NCI-H226 (cell line): ENCODE results near the gene SIRPB2.
A peak's percentile ranks its signal among the peaks of the same experiment; 100 is the strongest.

ENCODE experiments used
- DNase-seq: peaks from one replicate; pipeline ENCODE4 v3.0.0-alpha.2; 2015

The SIRPB2 gene

GRCh38 chr20:1469925-1470571 is 21.2 kb downstream of the SIRPB2 start:
- peak; percentile 92 for DNase-seq

GRCh38 chr20:1469306-1469905 is 21.8 kb downstream of the SIRPB2 start:
- DNase-seq, result no peak

DNA sequence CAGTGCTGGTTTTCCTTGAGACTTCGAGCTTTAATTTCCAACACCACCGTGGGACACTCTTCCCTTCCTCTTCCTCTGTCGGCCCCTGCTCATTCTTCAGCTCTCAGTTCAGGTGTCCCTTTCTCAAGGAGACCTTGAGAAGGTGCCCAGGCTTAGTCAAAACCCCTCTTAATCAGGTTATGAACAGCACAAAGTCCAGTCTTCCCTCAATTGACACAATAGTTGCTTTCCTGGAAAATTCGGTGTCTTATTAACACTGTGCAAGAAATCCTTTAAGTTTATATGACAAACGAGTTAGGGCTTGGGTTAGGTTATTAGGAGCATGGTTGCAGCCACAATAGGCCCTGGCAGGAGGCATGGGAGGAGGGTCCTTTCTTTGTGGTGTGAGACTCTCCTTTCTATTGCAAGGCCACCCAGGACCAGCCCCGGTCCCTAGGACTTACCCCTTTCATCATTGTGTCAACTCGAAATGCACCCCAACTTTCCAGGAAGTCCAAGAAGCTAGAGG is 23.0 kb downstream of the SIRPB2 start:
- DNase-seq, result no peak

- no peak for DNase-seq
Observed at GRCh38 chr20:1467355-1468116, 23.7 kb downstream of the SIRPB2 start.

DNA sequence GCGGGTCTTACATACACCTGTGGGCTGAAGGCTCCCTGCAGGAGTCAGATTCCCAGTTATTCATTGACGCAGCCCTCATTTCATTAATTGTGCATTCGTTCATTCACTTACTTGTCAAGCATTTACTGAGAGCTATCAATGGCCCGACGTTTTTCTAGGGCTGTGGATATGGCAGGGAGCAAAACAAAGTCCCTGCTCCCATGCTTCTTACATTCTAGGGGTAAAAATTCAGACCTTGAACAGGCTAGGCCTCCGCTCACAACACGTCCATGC is 24.2 kb downstream of the SIRPB2 start:
- no peak for DNase-seq

GRCh38 chr20:1466211-1467081 is 24.8 kb downstream of the SIRPB2 start, which contains the start of gene NSFL1C:
Gene NSFL1C (minus strand): TSS chr20:1466849. CDS start chr20:1466824, 25 bp downstream.
- peak; percentile 77 for DNase-seq

GRCh38 chr20:1465470-1466210 is 25.6 kb downstream of the SIRPB2 start:
- no peak for DNase-seq

DNA sequence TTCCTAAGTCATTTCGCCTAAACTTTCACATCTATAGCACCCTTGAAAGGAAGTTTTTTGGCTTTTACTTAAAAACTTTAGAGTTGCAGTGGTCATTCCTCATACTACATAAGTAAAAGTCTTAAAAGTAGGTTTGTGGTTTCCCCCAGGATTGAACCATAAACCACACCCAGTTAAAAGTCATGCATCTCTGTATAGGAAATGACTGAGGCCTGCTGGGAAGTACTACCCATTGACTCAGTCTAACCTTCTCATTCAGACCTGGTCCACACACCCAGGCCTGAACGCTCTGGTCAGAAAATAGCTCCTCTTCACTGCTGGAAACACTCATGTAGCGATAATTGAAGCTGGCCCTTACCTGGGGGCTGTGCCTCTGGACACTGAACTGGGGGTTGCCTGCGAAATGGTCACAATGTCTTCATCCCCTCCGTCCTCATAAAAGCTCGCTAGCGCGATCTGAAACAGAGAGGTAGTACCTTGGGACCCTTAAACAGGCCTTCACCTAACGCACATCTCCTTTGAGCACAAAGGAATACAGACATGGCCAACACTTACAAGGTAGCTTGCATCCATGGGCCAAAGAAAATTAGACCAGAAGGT is 27.1 kb downstream of the SIRPB2 start:
- no peak for DNase-seq

GRCh38 chr20:1462834-1463233 is 28.4 kb downstream of the SIRPB2 start:
- DNase-seq, result no peak

GRCh38 chr20:1462001-1462400 is 29.2 kb downstream of the SIRPB2 start:
- no peak for DNase-seq

DNA sequence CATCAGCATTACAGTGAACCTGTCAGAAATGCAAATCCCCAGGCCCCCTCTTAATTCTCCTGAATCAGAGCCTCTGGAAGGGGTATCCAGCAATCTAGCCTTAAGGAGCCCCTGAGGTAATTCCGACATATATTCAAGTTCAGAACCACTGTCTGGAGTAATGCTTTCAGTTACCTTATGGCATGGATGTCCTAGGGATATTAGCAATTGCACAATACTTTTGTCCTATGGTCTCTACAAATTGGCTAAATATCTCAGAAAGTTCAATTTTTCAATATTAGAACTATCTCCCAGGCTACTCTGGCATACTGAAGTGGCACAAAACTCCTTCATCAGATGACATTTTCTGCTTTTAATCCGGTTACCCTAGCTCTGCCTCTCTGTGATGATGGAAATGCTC is 30.9 kb downstream of the SIRPB2 start:
- no peak for DNase-seq

GRCh38 chr20:1457992-1458391 is 33.2 kb downstream of the SIRPB2 start:
- DNase-seq, result no peak

GRCh38 chr20:1456300-1456699 is 34.9 kb downstream of the SIRPB2 start:
- peak; percentile 20 for DNase-seq

DNA sequence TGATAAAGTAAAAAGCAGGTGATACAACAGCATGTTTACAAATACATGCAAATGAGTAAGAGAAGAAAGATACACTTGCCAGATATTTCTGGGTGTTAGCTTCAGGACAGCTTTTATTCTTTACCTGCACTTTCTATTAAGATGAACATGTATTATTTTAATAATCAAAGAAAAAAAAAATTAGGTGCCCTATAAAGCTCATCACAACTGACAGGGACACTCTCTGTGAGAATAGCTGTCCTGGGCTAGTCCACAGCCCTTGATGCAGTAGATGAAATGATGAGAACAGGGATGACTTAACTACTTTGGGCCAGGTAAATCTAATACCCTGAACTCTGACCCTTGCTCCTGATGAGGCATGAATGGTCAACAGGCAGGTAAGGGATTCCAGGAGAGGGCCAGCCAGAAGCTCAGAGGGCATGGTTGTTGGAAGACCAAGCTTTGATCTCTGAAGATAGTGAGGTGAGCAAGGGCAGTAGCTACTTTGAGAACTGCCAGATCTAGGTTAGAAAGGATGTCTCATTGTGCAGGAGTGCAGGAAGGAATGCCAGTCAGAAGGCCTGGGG is 40.2 kb downstream of the SIRPB2 start:
- DNase-seq, result no peak

DNA sequence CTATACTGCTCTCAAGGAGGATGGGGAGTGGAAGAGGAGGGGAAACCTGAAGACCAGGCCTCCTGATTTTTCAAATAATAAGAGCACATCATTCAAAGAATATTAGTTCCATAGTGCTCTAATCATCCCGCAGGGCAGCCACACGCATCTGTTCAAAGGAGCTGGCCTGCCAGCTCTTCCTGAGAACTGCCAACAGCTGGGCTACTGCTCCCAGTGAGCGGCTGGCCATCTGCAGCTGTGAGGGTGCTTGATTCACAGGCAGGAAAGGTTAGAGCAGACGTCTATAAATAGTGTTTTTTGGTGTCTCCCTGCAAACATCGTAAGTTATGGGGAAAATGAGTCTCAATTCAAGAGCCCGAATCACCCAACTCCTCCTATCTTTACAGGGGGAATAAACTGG is 41.9 kb downstream of the SIRPB2 start:
- no peak for DNase-seq

DNA sequence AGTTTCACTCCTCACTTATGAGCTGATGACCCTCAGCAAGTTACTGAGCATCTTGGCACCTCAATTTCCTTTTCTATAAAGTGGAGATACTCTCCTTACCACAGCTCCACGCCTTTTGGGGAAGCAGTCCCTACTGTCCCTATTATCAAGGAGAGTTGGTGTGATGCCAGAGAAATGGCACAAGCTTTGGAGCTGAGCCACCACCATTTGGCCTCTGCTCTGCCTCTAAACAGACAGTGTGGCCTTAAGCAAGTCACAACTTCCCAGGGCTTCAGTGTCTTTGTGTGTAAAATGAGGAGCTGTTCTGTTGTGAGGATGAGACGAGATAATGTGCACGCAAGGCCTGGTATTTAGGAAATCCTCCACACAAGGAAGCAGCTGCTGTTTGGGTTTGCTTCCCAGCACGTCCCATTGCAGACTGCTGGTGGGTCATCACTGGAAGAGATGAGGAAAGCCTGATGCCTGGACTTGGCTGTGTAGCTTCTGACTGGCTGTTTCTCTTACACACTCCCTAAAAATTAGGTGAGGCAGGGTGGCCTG is 43.1 kb downstream of the SIRPB2 start:
- no peak for DNase-seq

DNA sequence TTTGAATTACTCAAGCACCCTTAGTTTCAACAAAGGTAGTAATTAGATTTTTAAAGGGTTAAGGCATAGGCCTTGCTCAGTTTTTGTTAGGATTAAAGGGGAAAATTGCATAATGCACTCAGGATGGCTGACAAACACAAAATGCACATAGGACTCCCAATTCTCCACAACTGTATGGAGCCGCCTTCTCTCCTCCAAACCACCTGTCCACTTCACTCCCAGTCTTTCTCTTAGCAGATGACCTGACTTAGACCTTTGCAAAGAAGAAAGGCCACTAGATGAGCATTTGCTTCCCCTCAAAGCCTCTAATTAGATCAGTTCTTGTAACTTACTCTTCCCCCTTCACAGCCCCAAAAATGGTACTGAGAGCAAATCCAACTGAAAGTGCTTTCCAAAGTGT is 44.7 kb downstream of the SIRPB2 start:
- no peak for DNase-seq

DNA sequence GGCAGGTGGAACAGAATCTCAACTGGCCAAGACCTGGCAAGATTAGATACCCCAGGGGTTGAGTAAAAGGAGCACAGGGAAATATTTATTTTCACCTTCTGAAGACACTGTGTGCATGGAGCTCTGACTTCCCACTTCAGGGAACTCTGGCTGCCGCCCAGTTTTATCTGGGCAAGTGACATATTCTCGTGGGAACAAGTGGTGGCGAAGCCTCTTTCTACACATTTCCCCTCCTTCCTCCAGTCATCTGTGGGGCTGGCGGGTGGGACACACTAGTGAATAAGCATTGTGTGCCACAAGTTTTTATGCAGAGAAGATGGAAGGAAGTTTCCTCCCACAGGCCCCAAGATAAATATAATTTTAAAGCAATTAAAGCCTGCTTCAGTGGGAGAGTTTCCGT is 48.1 kb downstream of the SIRPB2 start:
- DNase-seq, result no peak

DNA sequence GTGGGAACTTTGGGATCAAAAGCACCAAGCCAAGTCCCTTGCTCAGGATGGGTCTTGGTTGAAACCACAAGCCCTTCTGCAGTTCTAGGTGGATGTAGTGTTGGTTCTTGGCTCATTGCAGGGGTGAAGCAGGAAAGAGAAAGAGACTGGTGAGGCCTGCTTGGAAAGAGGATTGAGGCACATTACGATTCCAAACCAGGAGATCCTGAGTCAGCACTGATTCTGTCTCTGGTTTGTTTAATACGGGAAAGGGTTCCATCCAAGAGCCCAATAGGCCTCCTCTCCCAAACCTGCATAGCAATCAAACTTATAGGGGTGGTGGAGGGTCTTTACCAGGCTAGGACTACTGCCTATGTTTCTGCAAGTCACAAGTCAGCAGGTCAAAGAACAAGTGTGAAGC is 48.9 kb downstream of the SIRPB2 start:
- no peak for DNase-seq

GRCh38 chr20:1441133-1441532 is 50.1 kb downstream of the SIRPB2 start:
- no peak for DNase-seq

DNA sequence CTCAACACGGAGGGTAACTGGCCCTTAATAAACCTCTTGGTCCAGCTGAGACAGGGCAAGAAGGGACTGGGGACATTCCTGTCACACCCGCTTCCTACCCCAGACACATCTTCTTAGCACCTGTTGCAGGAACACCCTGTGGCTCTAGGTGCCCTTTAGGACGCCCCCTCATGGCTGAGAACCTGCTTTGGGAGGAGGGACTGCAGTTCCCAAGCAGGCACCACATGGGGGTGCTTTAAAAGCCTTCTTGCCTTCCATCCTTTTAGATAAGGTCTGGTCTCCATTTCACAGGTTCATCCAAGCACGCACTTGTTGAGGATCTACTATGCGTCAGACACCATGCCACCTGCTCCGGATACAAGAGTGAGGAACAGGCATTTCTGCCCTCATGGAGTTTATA is 51.2 kb downstream of the SIRPB2 start:
- no peak for DNase-seq
